ENCODE data around the gene BLOC1S3. TPM values are rescaled to one million over a fixed set of nuclear protein-coding genes. Genes with fewer than 3 reads are reported as not detected.
A peak's percentile ranks its signal among the peaks of the same experiment; 100 is the strongest.

BLOC1S3 gene
- total RNA-seq, 6 experiments from 2014 or later = 4.7 to 17.0 (median 6.1) TPM

DNA sequence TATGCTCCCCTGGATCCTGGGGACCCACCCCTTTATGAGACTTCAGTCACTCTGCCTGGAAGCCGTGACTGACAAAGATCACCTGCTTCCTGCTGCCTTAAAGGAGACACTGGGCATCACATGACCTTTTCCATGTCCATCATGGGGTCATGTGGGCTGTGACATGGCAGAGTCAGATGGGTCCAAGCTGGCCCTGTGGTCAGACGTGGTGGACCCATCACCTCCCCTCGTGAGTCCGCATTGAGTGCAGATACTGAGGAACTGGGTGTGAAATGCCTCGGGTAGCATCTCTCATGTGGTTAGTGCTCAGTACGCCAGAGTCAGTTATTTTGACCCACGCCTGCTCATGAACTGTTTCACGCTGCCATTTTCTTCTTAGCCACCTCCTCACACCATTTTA lies 44.9 kb upstream of the BLOC1S3 start:
- 100% methylated on average over 1 of the region's 8 CpGs for WGBS (ENCODE audit: insufficient coverage, low coverage, low lambda C conversion rate, missing lambda C conversion rate)
- TF ChIP-seq POLR2A (IDR thresholded peaks at IDR 0.05) = no peak
- TF ChIP-seq, protein P1, sequence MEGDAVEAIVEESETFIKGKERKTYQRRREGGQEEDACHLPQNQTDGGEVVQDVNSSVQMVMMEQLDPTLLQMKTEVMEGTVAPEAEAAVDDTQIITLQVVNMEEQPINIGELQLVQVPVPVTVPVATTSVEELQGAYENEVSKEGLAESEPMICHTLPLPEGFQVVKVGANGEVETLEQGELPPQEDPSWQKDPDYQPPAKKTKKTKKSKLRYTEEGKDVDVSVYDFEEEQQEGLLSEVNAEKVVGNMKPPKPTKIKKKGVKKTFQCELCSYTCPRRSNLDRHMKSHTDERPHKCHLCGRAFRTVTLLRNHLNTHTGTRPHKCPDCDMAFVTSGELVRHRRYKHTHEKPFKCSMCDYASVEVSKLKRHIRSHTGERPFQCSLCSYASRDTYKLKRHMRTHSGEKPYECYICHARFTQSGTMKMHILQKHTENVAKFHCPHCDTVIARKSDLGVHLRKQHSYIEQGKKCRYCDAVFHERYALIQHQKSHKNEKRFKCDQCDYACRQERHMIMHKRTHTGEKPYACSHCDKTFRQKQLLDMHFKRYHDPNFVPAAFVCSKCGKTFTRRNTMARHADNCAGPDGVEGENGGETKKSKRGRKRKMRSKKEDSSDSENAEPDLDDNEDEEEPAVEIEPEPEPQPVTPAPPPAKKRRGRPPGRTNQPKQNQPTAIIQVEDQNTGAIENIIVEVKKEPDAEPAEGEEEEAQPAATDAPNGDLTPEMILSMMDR (IDR thresholded peaks at IDR 0.05) = no peak
- H3K36me3 ChIP-seq = no peaks in the 10 kb centered on the region
- no peak overlapping the region for H3K27ac ChIP-seq
- no peaks in the 10 kb centered on the region for H3K27me3 ChIP-seq
- no peak overlapping the region for H3K4me3 ChIP-seq
- DNase-seq = no peak
- intact Hi-C loops (cut with DNase I) = no loop called here
- no peaks in the 10 kb centered on the region for H3K4me1 ChIP-seq
- no peak for ATAC-seq
- no peaks in the 10 kb centered on the region for H3K9me3 ChIP-seq

DNA sequence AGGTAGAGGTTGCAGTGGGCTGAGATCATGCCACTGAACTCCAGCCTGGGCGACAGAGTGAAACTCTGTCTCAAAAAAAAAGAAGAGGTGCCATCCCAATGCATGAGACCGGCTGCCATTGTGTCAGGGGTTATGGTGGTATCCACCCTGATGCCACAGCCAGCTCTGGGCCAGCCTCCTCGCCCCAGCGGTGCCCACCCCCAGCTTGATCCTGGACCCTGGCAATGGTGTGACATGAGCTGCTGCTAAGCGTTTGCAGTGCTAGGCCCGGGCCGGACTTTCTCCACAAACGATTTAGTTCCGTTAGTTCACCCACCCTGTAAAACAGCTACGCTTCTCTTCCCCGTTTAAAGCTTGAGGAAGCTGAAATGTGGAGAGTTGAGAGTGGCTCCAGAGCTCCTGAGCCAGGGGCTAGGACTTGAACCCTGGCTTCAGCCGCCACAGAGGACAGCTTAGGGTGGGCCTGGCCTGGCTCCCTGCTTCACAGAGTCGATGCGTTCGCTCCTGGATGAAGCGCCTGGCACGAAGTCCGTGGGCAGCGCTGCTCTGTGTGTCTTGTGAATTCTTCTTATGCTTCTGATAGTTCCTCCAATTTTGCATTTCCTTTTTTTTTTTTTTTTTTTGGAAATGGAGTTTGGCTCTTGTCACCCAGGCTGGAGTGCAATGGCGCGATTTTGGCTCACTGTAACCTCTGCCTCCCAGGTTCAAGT lies 43.3 kb upstream of the BLOC1S3 start:
- WGBS (ENCODE audit: insufficient coverage, low coverage, low lambda C conversion rate, missing lambda C conversion rate) = 95% methylated on average over 7 of the region's 21 CpGs
- Histone ChIP-seq H3K36me3 (no peaks in the 10 kb centered on the region), H3K4me3 (no peak overlapping the region), H3K4me1 (no peaks in the 10 kb centered on the region), H3K27ac (no peak overlapping the region), H3K9me3 (no peaks in the 10 kb centered on the region), H3K27me3 (no peaks in the 10 kb centered on the region)
- no peak for TF ChIP-seq POLR2A (IDR thresholded peaks at IDR 0.05)
- TF ChIP-seq, protein P1 (IDR thresholded peaks at IDR 0.05) = no peak
- DNase-seq (no peak), ATAC-seq (no peak)
- intact Hi-C loops (cut with DNase I) = no loop called here

DNA sequence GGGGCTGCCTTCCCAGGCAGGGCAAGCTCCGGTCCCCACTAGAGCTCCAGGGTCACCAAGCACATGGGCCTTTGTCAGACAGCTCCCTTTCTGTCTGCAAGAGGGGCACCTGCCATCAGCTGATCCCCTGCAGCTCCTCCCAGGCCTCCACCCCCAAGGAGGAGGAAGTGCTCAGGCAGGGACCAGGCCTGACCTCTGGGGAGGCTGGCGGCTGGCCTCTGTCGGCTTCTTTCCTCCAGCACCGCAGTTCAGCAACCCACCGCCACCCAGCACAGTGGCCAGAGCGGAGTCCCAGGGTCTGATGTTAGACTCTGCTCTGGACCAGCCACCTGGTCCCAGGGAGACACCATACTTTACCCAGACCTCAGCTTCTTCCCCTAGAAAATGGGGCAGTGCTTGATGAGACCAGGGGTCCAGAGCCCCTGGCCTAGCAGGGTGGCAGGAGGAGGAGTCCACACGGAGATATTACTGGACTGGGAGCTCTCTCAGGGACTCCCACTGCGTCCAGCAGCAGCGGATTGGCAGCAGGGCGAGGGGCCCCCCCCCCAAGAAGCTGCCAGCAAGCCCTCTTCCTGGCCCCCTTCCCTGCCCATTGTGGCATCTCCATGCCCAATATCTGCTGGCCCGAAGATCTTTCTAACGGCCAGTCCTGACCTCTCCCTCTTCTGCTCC lies 41.9 kb upstream of the BLOC1S3 start:
- 64% methylated on average over 4 of the region's 12 CpGs for WGBS (ENCODE audit: insufficient coverage, low coverage, low lambda C conversion rate, missing lambda C conversion rate)
- Histone ChIP-seq H3K27ac (no peak overlapping the region), H3K36me3 (no peaks in the 10 kb centered on the region), H3K4me3 (no peak overlapping the region), H3K9me3 (no peaks in the 10 kb centered on the region), H3K27me3 (no peaks in the 10 kb centered on the region), H3K4me1 (no peaks in the 10 kb centered on the region)
- intact Hi-C loops (cut with DNase I) = no loop called here
- TF ChIP-seq, protein P1 (IDR thresholded peaks at IDR 0.05) = no peak
- TF ChIP-seq POLR2A (IDR thresholded peaks at IDR 0.05) = no peak
- ATAC-seq = peak in 3 of 4 donors; percentile 8 to 23 (median 11)
- DNase-seq = no peak

DNA sequence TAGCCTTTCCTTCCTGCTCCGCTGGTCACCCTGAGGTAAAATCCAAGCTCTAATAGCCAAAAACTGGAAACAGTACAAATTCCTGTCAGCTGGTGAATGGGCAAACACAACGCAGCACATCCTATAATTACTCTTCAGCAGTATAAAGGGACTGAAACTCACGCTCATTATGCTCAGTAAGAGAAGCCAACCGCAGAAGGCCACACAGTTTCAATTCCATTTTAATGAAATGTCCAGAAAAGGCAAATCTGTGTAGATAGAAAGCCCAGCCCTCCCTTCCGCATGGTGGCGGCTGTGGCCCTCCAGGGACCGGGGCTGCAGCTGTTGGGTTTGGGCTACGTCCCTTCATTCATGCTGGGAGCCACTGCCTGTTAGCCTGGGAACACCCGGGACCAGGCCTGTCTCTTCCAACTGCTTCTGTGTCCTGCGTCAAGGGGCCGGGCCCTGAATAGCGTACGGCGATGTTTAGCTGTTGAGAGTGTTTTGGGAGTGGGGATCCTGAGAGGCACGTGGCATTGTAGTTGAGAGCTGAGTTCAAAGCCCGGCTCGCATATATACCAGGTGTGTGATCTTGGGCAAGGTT lies 41.3 kb upstream of the BLOC1S3 start:
- intact Hi-C loops (cut with DNase I) = no loop called here
- no peaks in the 10 kb centered on the region for H3K9me3 ChIP-seq
- no peak overlapping the region for H3K4me3 ChIP-seq
- TF ChIP-seq, protein P1 (IDR thresholded peaks at IDR 0.05) = no peak
- no peak for TF ChIP-seq POLR2A (IDR thresholded peaks at IDR 0.05)
- no peaks in the 10 kb centered on the region for H3K4me1 ChIP-seq
- no peak overlapping the region for H3K27ac ChIP-seq
- ATAC-seq = no peak
- H3K36me3 ChIP-seq = peaks cover 0 to 5% (median 0%) of the 10 kb centered on the region in 4 donors
- H3K27me3 ChIP-seq = no peaks in the 10 kb centered on the region
- 71% methylated on average over 7 of the region's 17 CpGs for WGBS (ENCODE audit: insufficient coverage, low coverage, low lambda C conversion rate, missing lambda C conversion rate)
- DNase-seq = no peak

Measured in right lobe of liver (tissue), 6 donors.